Stomach (tissue), 9 donors: Measurements from ENCODE around the gene TTYH1. TPM values are rescaled to one million over a fixed set of nuclear protein-coding genes. Genes with fewer than 3 reads are reported as not detected.

ENCODE experiments used
- DNase-seq, 2 donors: peaks; one replicate each; pipeline versions ENCODE4 v3.0.0 to v3.0.0-alpha.2; 2013 to 2019
- H3K27ac ChIP-seq, 5 donors: fragments of 200-600 bp in 4 of 5; sonication (generic) in 4 of 5; one replicate each; pipeline ENCODE4 v1.5.1; 2013 to 2019; ENCODE audit warnings: mild to moderate bottlenecking in 1 of 5, moderate library complexity in 1 of 5
- H3K27me3 ChIP-seq, 3 donors: fragments of 200-600 bp; sonication (generic); one replicate each; pipeline ENCODE4 v1.5.1; 2017 to 2019; ENCODE audit warnings: mixed run types in 1 of 3
- H3K36me3 ChIP-seq, 4 donors: fragments of 200-600 bp; sonication (generic); 1 replicate in 3 of 4; 2 replicates in 1 of 4; pipeline ENCODE4 v1.5.1; 2016 to 2019
- H3K4me1 ChIP-seq, 4 donors: fragments of 200-600 bp; sonication (generic); one replicate each; pipeline ENCODE4 v1.5.1; 2016 to 2019
- H3K4me3 ChIP-seq, 4 donors: fragments of 200-600 bp; sonication (generic) in 3 of 4; one replicate each; pipeline ENCODE4 v1.5.1; 2016 to 2019; ENCODE audit warnings: mild to moderate bottlenecking in 1 of 4
- H3K9me3 ChIP-seq, 4 donors: fragments of 200-600 bp; sonication (generic); one replicate each; pipeline ENCODE4 v1.5.1; 2016 to 2019
- EP300 ChIP-seq: sonication (generic); formaldehyde crosslinking; IDR thresholded peaks from one replicate; pipeline ENCODE4 v1.6.1; 2017; ENCODE audit warnings: antibody characterized with exemption
- POLR2A ChIP-seq, 4 donors: fragments of 450-650 bp; IDR thresholded peaks; one replicate each; pipeline ENCODE4 v1.6.1; 2016; ENCODE audit warnings: antibody characterized with exemption in 4 of 4, control low read depth in 2 of 4, mild to moderate bottlenecking in 1 of 4, moderate library complexity in 1 of 4
- POLR2AphosphoS5 ChIP-seq, 3 donors: sonication (generic); formaldehyde crosslinking; IDR thresholded peaks; one replicate each; pipeline ENCODE4 v1.6.1; 2016; ENCODE audit warnings: antibody characterized with exemption in 3 of 3
- WGBS, 5 donors: extraction: QIAGEN DNeasy Blood & Tissue Kit in 3 of 5; methylation state at CpG; one replicate each; pipeline versions ENCODE4 v1.1.5 to v1.1.7; 2013 to 2018; 5-methylcytosine and 5-hydroxymethylcytosine counted together
- intact Hi-C: fragments of 100-400 bp; cut with DNase I; formaldehyde crosslinking; loops from one replicate; pipeline ENCODE4 v1.15.1; 2023; ENCODE audit warnings: low total_unique reads
- polyA plus RNA-seq, 3 donors: library from polyadenylated mRNA; stranded (reverse); fragments of 200-250 nt; gene quantifications; one replicate each; pipeline ENCODE4 v1.2.3, GENCODE V29; 2013
- total RNA-seq, 5 donors: library from RNA; depleted of rRNA; stranded (reverse); fragments of >200 nt; gene quantifications; one replicate each; pipeline versions ENCODE4 v1.1.0 to v1.2.3, GENCODE V29; 2014 to 2016
- TF ChIP-seq, protein P1 (sequence below), 7 experiments: fragments of 450-650 bp in 4 of 7; fragments of 200-600 bp in 3 of 7; sonication (generic) in 3 of 7; IDR thresholded peaks; one replicate each; pipeline ENCODE4 v1.5.1; 2016 to 2019; ENCODE audit warnings: antibody characterized with exemption in 7 of 7, control low read depth in 2 of 7, mild to moderate bottlenecking in 1 of 7
- donor health status: healthy with polysubstance abuse.
- donor health status: Bipolar disorder and iron deficiency.
- donor health status: healthy.

The TTYH1 gene
- total and polyA plus RNA-seq, 8 donors, result 0.12 to 12.9 (median 2.3) TPM; not detected in 3

DNA sequence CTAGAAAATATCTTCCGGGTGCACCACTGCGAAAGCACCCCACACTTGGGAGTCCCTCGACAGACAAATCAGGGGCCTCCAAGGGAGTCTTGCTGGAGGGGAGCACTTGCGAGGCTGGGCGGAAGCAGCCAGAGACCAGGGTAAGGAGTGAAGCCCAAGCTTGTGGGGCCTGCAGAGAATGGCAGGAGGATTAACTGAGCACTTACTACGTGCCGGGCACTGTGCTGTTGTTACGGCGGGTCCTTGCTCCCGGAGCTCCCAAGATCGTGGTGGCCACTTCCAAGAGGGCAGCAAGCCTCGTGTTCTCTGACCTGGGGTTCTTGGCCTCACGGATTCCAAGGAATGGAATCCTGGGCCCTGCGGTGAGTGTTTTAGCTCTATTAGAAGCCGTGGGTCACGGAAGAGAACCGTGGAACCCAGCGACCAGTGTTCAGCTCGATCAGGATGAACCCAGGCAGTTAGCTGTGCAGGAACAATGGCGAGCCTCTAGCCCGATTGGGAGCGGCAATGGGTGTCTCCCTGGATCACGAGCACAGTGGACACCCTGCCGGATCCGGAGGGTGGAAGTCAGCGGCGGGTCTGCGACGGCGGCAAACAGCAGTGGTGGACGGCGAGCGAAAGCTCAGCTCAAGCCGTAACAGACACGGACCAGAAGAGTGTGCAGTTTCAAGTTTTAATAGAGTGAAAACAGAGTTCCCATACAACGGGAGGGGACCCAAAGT lies 9.6 kb downstream of the TTYH1 start:
- 84 to 94% (median 92%) methylated on average over 34 to 36 of the region's 36 CpGs for WGBS, 5 donors
- Histone ChIP-seq H3K4me3 (no peak overlapping the region), H3K27me3 (peaks cover 3 to 97% (median 49%) of the 10 kb centered on the region in 3 donors), H3K36me3 (no peaks in the 10 kb centered on the region), H3K9me3 (no peaks in the 10 kb centered on the region), H3K4me1 (peaks cover 0 to 11% (median 10%) of the 10 kb centered on the region in 4 donors), H3K27ac (no peak overlapping the region)
- intact Hi-C loops, result no loop called here
- TF ChIP-seq POLR2A (IDR thresholded peaks at IDR 0.05), result no peak
- TF ChIP-seq, protein P1, sequence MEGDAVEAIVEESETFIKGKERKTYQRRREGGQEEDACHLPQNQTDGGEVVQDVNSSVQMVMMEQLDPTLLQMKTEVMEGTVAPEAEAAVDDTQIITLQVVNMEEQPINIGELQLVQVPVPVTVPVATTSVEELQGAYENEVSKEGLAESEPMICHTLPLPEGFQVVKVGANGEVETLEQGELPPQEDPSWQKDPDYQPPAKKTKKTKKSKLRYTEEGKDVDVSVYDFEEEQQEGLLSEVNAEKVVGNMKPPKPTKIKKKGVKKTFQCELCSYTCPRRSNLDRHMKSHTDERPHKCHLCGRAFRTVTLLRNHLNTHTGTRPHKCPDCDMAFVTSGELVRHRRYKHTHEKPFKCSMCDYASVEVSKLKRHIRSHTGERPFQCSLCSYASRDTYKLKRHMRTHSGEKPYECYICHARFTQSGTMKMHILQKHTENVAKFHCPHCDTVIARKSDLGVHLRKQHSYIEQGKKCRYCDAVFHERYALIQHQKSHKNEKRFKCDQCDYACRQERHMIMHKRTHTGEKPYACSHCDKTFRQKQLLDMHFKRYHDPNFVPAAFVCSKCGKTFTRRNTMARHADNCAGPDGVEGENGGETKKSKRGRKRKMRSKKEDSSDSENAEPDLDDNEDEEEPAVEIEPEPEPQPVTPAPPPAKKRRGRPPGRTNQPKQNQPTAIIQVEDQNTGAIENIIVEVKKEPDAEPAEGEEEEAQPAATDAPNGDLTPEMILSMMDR (IDR thresholded peaks at IDR 0.05), result no peak
- TF ChIP-seq EP300, result no peak
- no peak for TF ChIP-seq POLR2AphosphoS5 (IDR thresholded peaks at IDR 0.05)
- no peak for DNase-seq

GRCh38 chr19:54425382-54425723 lies 10.1 kb downstream of the TTYH1 start:
- no peak for DNase-seq
- peaks cover 3 to 97% (median 49%) of the 10 kb centered on the region in 3 donors for H3K27me3 ChIP-seq
- intact Hi-C loops, result no loop called here
- no peak overlapping the region for H3K4me3 ChIP-seq
- no peaks in the 10 kb centered on the region for H3K36me3 ChIP-seq
- H3K27ac ChIP-seq, result no peak overlapping the region
- TF ChIP-seq EP300 (no peak), POLR2A (IDR thresholded peaks at IDR 0.05) (no peak), POLR2AphosphoS5 (IDR thresholded peaks at IDR 0.05) (no peak)
- TF ChIP-seq, protein P1 (IDR thresholded peaks at IDR 0.05), result no peak
- H3K4me1 ChIP-seq, result peaks cover 3 to 14% (median 11%) of the 10 kb centered on the region in 4 donors
- 71 to 79% (median 74%) methylated on average over 5 of the region's 5 CpGs for WGBS, 5 donors
- H3K9me3 ChIP-seq, result no peaks in the 10 kb centered on the region

GRCh38 chr19:54426291-54426931 lies 11.1 kb downstream of the TTYH1 start:
- Histone ChIP-seq H3K4me3 (no peak overlapping the region), H3K36me3 (no peaks in the 10 kb centered on the region), H3K27me3 (peaks cover 0 to 97% (median 49%) of the 10 kb centered on the region in 3 donors), H3K27ac (no peak overlapping the region), H3K9me3 (no peaks in the 10 kb centered on the region), H3K4me1 (peaks cover 14 to 16% (median 15%) of the 10 kb centered on the region in 4 donors)
- TF ChIP-seq, protein P1 (IDR thresholded peaks at IDR 0.05), result no peak
- no peak for TF ChIP-seq POLR2A (IDR thresholded peaks at IDR 0.05)
- TF ChIP-seq POLR2AphosphoS5 (IDR thresholded peaks at IDR 0.05), result no peak
- no peak for TF ChIP-seq EP300
- intact Hi-C loops, result no loop called here
- WGBS, 5 donors, result 62 to 68% (median 64%) methylated on average over 15 to 17 of the region's 17 CpGs
- DNase-seq, result no peak

DNA sequence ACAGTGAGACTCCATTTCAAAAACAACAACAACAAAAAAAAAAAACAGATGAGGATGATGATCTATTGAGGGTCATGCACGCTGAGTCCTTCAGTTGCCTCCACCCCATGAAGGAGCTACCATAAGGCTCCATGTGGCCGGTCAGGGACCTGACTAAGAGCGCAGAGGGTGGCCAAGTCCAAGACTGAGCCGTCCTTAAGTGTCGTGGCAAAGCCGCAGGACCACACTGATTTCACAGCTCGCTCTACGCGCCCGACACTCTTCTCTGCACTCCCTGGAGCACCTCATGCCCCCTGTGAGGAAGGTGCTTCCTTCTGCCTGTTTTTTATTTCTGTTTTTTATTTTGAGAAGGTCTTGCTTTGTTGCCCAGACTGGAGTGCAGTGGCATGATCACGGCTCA lies 12.3 kb downstream of the TTYH1 start:
- Histone ChIP-seq H3K4me1 (peaks cover 18 to 24% (median 23%) of the 10 kb centered on the region in 4 donors), H3K27ac (no peak overlapping the region), H3K36me3 (no peaks in the 10 kb centered on the region), H3K4me3 (no peak overlapping the region), H3K9me3 (no peaks in the 10 kb centered on the region), H3K27me3 (peaks cover 0 to 97% (median 43%) of the 10 kb centered on the region in 3 donors)
- TF ChIP-seq POLR2A (IDR thresholded peaks at IDR 0.05) (no peak), EP300 (no peak), POLR2AphosphoS5 (IDR thresholded peaks at IDR 0.05) (no peak)
- TF ChIP-seq, protein P1 (IDR thresholded peaks at IDR 0.05), result no peak
- no peak for DNase-seq
- intact Hi-C loops, result no loop called here
- WGBS, 5 donors, result 84 to 94% (median 88%) methylated on average over 11 of the region's 11 CpGs
